CD14-positive monocyte (primary cell): Measurements from ENCODE around the gene DCAF6. TPM values are rescaled to one million over a fixed set of nuclear protein-coding genes. Genes with fewer than 3 reads are reported as not detected.

ENCODE experiments used
- DNase-seq, 3 donors: peaks; one replicate each; pipeline ENCODE4 v3.0.0-alpha.2; 2011 to 2022
- H2AFZ ChIP-seq: 2 replicates; pipeline ENCODE4 v1.6.0; 2012; ENCODE audit warnings: mild to moderate bottlenecking, low read depth, low read length, inconsistent platforms; ENCODE audit not compliant: insufficient read depth, poor library complexity, severe bottlenecking
- H3K27ac ChIP-seq, 2 donors: 1 replicate in 1 of 2; 2 replicates in 1 of 2; pipeline ENCODE4 v1.5.1; 2012 to 2013; ENCODE audit warnings: low read length in 2 of 2, control low read depth in 1 of 2, inconsistent platforms in 1 of 2, low read depth in 1 of 2, mild to moderate bottlenecking in 1 of 2
- H3K27me3 ChIP-seq, 2 donors: one replicate each; pipeline versions ENCODE4 v1.6.0 to v1.6.1; 2011 to 2013; ENCODE audit warnings: low read length in 2 of 2; ENCODE audit not compliant: control insufficient read depth in 2 of 2, insufficient read depth in 2 of 2
- H3K36me3 ChIP-seq, 2 donors: replicated peaks in 1 of 2; 1 replicate in 1 of 2; 2 replicates in 1 of 2; pipeline versions ENCODE4 v1.5.1 to v1.6.1; 2012 to 2013; ENCODE audit warnings: low read length in 2 of 2, control low read depth in 1 of 2, inconsistent platforms in 1 of 2, mild to moderate bottlenecking in 1 of 2; ENCODE audit not compliant: insufficient read depth in 2 of 2, control insufficient read depth in 1 of 2
- H3K4me1 ChIP-seq, 2 donors: 1 replicate in 1 of 2; 2 replicates in 1 of 2; pipeline versions ENCODE4 v1.5.1 to v1.6.1; 2012 to 2013; ENCODE audit warnings: low read length in 2 of 2, control low read depth in 1 of 2, inconsistent platforms in 1 of 2, mild to moderate bottlenecking in 1 of 2, moderate library complexity in 1 of 2; ENCODE audit not compliant: insufficient read depth in 2 of 2, control insufficient read depth in 1 of 2
- H3K4me2 ChIP-seq: replicated peaks from 2 replicates; pipeline ENCODE3; 2012; ENCODE audit warnings: low read length, moderate library complexity, mild to moderate bottlenecking; ENCODE audit not compliant: poor library complexity, severe bottlenecking; ENCODE audit errors: extremely low read depth
- H3K4me3 ChIP-seq, 3 experiments: fragments of 200-600 bp in 1 of 3; sonication (generic) in 1 of 3; replicated peaks in 1 of 3; 1 replicate in 2 of 3; 2 replicates in 1 of 3; pipeline ENCODE4 v1.5.1; 2011 to 2013; ENCODE audit warnings: low read length in 3 of 3, mild to moderate bottlenecking in 3 of 3, control low read depth in 2 of 3, low read depth in 2 of 3, inconsistent platforms in 1 of 3, moderate library complexity in 1 of 3
- H3K79me2 ChIP-seq: 2 replicates; pipeline ENCODE4 v1.6.0; 2012; ENCODE audit warnings: mild to moderate bottlenecking, control low read depth, inconsistent platforms, low read length, moderate library complexity; ENCODE audit not compliant: insufficient read depth
- H3K9ac ChIP-seq: 2 replicates; pipeline ENCODE4 v1.6.0; 2017; ENCODE audit warnings: low read length, mild to moderate bottlenecking; ENCODE audit not compliant: insufficient read depth, poor library complexity, severe bottlenecking
- H3K9me3 ChIP-seq, 2 donors: replicated peaks in 1 of 2; 1 replicate in 1 of 2; 2 replicates in 1 of 2; pipeline versions ENCODE4 v1.5.1 to v1.6.1; 2012 to 2013; ENCODE audit warnings: low read length in 2 of 2, control low read depth in 1 of 2; ENCODE audit not compliant: control insufficient read depth in 1 of 2, insufficient read depth in 1 of 2
- H4K20me1 ChIP-seq: 2 replicates; pipeline ENCODE4 v1.6.0; 2012; ENCODE audit warnings: mild to moderate bottlenecking, low read length, control low read depth, moderate library complexity; ENCODE audit not compliant: insufficient read depth
- H3K27ac Mint-ChIP-seq, 7 donors: one replicate each; pipeline ENCODE4 v1.8.0; 2020; ENCODE audit warnings: mild to moderate bottlenecking in 7 of 7, mixed read lengths in 7 of 7, moderate library complexity in 6 of 7, inconsistent platforms in 2 of 7
- H3K27me3 Mint-ChIP-seq, 3 donors: one replicate each; pipeline ENCODE4 v1.8.0; 2021 to 2022; ENCODE audit warnings: low read depth in 3 of 3, mild to moderate bottlenecking in 3 of 3, mixed read lengths in 3 of 3, moderate library complexity in 3 of 3, inconsistent platforms in 1 of 3
- H3K36me3 Mint-ChIP-seq, 2 donors: one replicate each; pipeline ENCODE4 v1.8.0; 2020; ENCODE audit warnings: mixed read lengths in 2 of 2, inconsistent platforms in 1 of 2, mild to moderate bottlenecking in 1 of 2
- H3K4me1 Mint-ChIP-seq: one replicate; pipeline ENCODE4 v1.8.0; 2020; ENCODE audit warnings: mild to moderate bottlenecking, mixed read lengths
- H3K4me3 Mint-ChIP-seq, 2 donors: one replicate each; pipeline ENCODE4 v1.8.0; 2020; ENCODE audit warnings: mild to moderate bottlenecking in 2 of 2, mixed read lengths in 2 of 2, moderate library complexity in 1 of 2
- H3K9me3 Mint-ChIP-seq, 7 donors: one replicate each; pipeline ENCODE4 v1.8.0; 2020 to 2022; ENCODE audit warnings: mixed read lengths in 7 of 7, mild to moderate bottlenecking in 6 of 7, moderate library complexity in 6 of 7, inconsistent platforms in 2 of 7
- CTCF ChIP-seq: fragments of 200-600 bp; IDR thresholded peaks from one replicate; pipeline ENCODE4 v1.8.0; 2022; ENCODE audit warnings: antibody characterized with exemption, mild to moderate bottlenecking
- WGBS: methylation state at CpG from one replicate; pipeline ENCODE4 v1.1.5; 2013; ENCODE audit warnings: missing lambda C conversion rate; ENCODE audit not compliant: insufficient coverage; 5-methylcytosine and 5-hydroxymethylcytosine counted together
- intact Hi-C, 2 donors: fragments of 100-400 bp; cut with micrococcal nuclease; formaldehyde crosslinking; loops; one replicate each; pipeline versions ENCODE4 v1.15.0 to v1.15.1; 2023
- polyA plus RNA-seq, 3 donors: library from polyadenylated mRNA; depleted of rRNA in 1 of 3; unstranded in 2 of 3; stranded (reverse) in 1 of 3; fragments of 300-500 nt in 2 of 3; fragments of >200 nt in 1 of 3; fragmentation: Illumina TruSeq in 2 of 3; gene quantifications; 1 replicate in 2 of 3; 2 replicates in 1 of 3; pipeline ENCODE4 v1.2.3, GENCODE V29; 2012 to 2021

Gene DCAF6
- polyA plus RNA-seq, 3 donors = 11.8 to 16.1 (median 11.9) TPM

GRCh38 chr1:167905182-167905581 is 31.3 kb upstream of the DCAF6 start:
- Mint-ChIP-seq H3K36me3 (no peaks in the 10 kb centered on the region), H3K27me3 (peaks cover 0 to under 1% (median 0%) of the 10 kb centered on the region in 3 donors), H3K4me3 (no peak overlapping the region), H3K4me1 (peaks cover 15% of the 10 kb centered on the region), H3K9me3 (peaks cover 4 to 11% (median 10%) of the 10 kb centered on the region in 7 donors), H3K27ac (peak overlapping the region in 2 of 7 donors; percentile 24 to 41)
- H3K9ac ChIP-seq = no peak overlapping the region
- H3K9me3 ChIP-seq = peaks cover 10% of the 10 kb centered on the region in 2 donors
- no peak overlapping the region for H3K4me3 ChIP-seq
- no peak overlapping the region for H2AFZ ChIP-seq
- H3K27me3 ChIP-seq = no peaks in the 10 kb centered on the region
- H3K4me2 ChIP-seq = no peak overlapping the region
- intact Hi-C loops = no loop called here
- no CpG with 5 or more reads among the region's 3 CpGs for WGBS
- H3K36me3 ChIP-seq = no peaks in the 10 kb centered on the region
- DNase-seq = no peak
- H3K4me1 ChIP-seq = peaks cover 0 to 3% of the 10 kb centered on the region in 2 donors
- H4K20me1 ChIP-seq = no peaks in the 10 kb centered on the region
- H3K79me2 ChIP-seq = no peaks in the 10 kb centered on the region
- no peak for TF ChIP-seq CTCF
- no peak overlapping the region for H3K27ac ChIP-seq

GRCh38 chr1:167905671-167906070 is 30.8 kb upstream of the DCAF6 start:
- no peaks in the 10 kb centered on the region for H3K36me3 ChIP-seq
- H3K27ac Mint-ChIP-seq = peak overlapping the region in 1 of 7 donors; percentile 24
- H3K9me3 ChIP-seq = peaks cover 10 to 12% of the 10 kb centered on the region in 2 donors
- H3K4me1 Mint-ChIP-seq = peaks cover 15% of the 10 kb centered on the region
- H3K4me3 Mint-ChIP-seq = no peak overlapping the region
- H3K27ac ChIP-seq = no peak overlapping the region
- H4K20me1 ChIP-seq = no peaks in the 10 kb centered on the region
- H3K79me2 ChIP-seq = no peaks in the 10 kb centered on the region
- H3K9ac ChIP-seq = no peak overlapping the region
- no peak for TF ChIP-seq CTCF
- H3K27me3 Mint-ChIP-seq = no peaks in the 10 kb centered on the region
- H3K4me1 ChIP-seq = peaks cover 0 to 3% of the 10 kb centered on the region in 2 donors
- no peaks in the 10 kb centered on the region for H3K27me3 ChIP-seq
- H3K4me3 ChIP-seq = no peak overlapping the region
- H2AFZ ChIP-seq = no peak overlapping the region
- no peak overlapping the region for H3K4me2 ChIP-seq
- no peaks in the 10 kb centered on the region for H3K36me3 Mint-ChIP-seq
- no peak for DNase-seq
- intact Hi-C loops = no loop called here
- peaks cover 6 to 13% (median 10%) of the 10 kb centered on the region in 7 donors for H3K9me3 Mint-ChIP-seq
